HG02852 (cell line): ENCODE results near the gene LRRC1.
A peak's percentile ranks its signal among the peaks of the same experiment; 100 is the strongest.

Experiments
- ATAC-seq: cut with Tn5 transposase; IDR thresholded peaks from one replicate; pipeline ENCODE4 v1.9.1; 2021; ENCODE audit warnings: mild to moderate bottlenecking, moderate library complexity; ENCODE audit not compliant: unreplicated experiment

Gene LRRC1

GRCh38 chr6:53845280-53846195 lies 50.7 kb downstream of the LRRC1 start:
- no peak for ATAC-seq

DNA sequence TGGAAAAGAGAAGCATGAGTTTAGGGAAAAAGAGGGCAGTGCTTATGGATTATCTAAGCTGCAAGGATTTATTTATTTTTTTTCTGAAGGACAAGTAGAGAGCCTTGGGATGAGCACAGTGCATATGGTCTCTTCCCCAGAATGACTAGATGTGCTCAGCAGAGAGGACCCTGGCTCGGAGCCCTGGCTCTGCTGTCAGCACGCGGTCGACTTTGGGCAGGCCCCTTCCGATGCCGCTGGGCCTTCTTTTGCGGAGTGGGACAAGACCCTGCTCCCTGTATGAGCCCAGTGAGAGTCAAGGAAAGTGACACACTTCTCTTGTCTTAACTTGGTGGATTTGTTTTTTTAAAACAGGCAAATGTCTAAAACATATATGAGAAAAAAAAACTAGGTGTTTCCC lies 51.4 kb downstream of the LRRC1 start:
- no peak for ATAC-seq

DNA sequence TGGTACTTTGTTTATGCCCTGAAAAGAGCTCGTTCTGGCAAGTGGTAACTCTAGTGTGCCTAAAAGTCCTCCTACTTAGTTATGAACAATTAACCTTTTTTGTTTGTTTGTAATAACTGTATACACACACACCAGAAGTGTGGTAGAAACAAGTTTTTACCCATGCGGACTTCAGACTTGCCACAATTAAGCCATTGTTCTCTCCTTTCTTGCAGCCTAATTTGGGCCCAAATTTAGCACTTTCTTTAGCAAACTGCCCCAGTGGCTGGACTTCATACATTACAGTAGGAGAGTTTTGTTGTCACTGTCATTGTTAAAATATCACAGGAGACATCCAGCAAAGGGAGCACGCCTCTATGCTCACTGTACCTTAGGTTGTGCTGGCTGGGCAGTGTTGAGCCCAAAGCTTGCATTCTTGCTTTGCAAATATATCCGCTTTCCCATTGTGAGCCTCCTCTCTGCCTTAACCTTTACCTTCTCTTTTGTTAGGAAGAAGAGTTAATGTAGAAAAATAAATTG lies 53.0 kb downstream of the LRRC1 start:
- no peak for ATAC-seq

- ATAC-seq: no peak
Observed at GRCh38 chr6:53850527-53850926, 55.7 kb downstream of the LRRC1 start.

GRCh38 chr6:53851561-53851960 lies 56.8 kb downstream of the LRRC1 start:
- no peak for ATAC-seq

DNA sequence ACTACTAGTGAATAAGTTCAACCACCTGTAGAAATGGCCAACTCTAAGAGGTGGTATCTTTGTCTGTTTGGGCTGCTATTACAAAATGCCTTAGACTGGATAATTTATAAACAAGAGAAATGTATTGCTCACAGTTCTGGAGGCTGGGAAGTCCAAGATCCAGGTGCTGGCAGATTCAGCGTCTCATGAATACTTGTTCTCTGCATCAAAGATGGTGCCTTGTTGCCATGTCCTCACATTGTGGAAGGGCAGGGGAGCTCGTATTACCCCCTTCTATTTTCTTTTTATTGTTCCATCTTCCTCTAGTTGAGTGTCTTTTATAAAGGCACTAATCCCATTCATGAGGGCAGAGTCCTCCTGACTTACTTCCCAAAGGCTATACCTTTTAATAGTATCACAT lies 58.0 kb downstream of the LRRC1 start:
- ATAC-seq: no peak

DNA sequence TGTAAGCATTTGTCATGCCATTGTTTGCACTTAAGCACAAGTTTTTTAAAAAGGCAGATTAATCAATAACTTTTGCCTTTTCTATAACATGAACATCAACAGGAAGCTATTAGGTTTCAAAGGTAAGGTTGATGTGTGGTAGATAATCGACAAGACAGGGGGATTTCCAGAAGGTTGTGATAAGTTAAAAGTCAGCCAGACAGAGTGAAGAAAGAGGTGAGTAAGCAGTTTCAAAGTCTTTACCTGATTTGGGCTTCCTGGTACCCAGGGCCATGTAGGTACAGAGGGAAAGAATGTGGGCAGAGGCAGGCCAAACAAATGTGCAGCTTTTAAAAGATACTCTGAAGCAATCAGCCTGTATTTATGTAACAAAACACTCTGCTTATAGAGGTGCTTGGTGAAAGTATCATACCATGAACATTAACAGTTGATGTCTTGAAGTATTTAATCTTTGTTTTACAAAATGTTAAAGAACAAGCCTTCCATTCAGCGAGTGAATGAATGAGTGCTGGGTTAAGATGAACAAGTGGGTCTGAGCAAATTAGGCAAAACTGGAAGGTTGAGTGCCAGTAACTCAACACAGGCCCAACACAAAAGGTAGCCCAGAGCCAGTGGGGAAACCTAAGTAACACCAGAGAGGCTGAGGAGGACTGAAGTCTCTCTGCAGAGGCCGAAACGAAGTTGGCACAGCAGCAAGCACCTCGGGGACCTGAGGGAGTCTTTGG lies 60.2 kb downstream of the LRRC1 start:
- ATAC-seq: peak; percentile 54

- no peak for ATAC-seq
Observed at GRCh38 chr6:53855940-53856339, 61.1 kb downstream of the LRRC1 start.

DNA sequence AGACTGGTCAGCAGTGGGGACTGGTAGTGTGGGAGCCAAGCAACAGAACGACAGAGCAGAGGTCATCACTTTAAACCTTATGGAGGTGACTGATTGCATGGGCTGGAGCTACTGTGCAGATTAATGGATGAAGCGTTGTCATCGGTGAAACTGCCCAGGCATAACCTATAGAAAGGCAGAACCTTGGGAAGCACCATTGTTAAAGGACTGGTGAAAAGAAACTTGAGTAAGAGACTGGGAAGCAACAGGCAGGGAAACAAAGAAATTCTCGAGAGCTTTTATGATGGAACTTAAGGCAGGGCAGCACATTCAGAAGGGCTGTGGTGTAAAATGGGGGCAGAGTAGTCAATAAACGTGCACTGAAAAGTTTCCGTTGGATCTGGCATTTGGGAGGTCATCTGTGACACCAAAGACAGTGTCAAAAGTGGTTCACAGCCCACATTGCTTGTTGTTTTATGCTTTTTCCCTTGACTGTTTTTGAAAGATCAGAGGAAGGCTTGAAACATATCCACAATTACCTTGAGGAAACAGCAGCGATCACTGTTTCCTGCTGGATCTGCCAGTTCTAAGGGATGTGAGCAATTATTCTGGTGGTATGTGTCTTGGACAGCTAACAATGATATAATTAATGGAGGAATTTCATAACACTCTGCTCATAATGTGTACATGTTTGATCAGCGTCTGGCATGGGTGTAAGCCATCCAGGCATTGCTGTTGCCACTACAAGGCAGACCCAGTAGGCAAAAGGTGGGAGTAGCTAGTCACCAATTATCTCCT lies 62.7 kb downstream of the LRRC1 start:
- no peak for ATAC-seq

- ATAC-seq: no peak
Observed at GRCh38 chr6:53858196-53858595, 63.4 kb downstream of the LRRC1 start.

GRCh38 chr6:53858913-53859312 lies 64.1 kb downstream of the LRRC1 start:
- ATAC-seq: no peak

- ATAC-seq: no peak
Observed at GRCh38 chr6:53860511-53860910, 65.7 kb downstream of the LRRC1 start.

DNA sequence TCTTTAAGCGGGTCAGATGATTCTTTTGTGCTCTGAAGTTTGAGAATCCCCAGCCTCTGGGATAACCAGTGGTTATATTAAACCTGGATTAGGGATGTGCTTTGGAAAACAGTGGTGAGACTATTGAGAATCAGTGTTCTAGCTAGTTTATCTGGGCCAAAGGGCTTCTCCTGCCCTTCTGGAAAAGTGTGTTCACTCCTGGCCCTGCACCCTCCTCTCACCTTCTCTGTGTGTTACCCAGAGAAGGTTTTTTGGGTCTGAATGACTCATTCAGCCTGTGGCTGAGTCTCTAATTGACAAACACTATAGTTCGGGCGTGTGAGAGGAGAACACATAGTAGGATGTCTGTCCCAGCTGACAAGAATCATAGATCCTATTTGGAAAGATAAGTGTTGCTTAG lies 66.7 kb downstream of the LRRC1 start:
- no peak for ATAC-seq

DNA sequence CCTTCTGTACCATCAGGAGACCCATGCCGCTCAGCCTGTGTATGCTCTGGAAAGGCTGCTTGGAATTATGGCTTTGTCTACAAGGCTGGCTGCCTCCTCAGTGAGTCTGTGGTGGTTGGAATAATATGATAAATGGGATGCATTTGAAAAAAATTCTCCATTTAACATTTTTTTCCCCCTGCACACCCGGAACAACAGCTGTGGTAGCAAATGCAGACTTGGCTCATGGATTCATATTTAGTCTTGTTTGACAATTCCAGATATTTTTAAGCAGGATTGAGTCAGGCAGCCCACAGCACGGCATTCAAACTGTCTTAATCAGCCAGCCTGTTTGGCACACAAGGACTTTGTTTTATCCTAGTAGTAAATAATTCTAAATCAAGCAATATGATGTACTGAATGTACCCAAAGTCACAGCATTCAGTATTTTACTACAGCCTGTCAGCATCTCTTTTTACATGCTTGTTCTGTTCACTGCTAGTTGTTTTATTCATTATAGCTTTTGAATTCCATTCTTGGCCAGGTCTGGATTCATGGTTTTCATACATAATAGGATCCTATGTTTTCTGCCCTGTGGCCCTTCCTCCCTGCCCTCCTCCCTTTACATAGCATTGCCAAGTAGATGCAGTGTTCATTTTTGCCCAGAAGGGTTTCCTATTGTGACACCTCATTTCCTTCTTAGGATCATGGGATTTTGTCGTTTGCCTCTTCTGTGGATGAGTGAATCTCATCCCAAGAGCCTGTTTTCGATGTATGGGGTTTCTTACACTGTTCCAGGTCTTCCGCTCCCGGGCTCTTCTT lies 68.1 kb downstream of the LRRC1 start:
- no peak for ATAC-seq

DNA sequence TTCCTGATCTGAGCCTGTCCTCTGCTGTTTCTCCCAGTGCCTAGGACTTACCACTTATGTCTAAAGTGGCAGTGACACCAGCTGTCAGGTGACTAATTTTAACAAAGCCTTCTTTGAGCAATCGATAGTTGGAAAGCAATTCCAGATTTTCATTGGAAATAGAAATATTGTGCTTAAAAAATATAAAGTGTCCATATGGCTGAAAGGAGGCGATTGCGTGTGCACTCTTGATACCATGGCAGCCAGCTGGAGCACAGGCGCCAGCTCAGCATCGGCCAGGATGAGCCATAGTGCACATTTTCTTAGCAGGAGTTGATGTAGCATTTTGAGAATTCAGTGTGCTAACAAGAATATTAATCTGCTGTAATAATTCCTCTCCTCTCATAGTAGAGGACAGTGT lies 70.0 kb downstream of the LRRC1 start:
- ATAC-seq: no peak

GRCh38 chr6:53866226-53866625 lies 71.4 kb downstream of the LRRC1 start:
- no peak for ATAC-seq

DNA sequence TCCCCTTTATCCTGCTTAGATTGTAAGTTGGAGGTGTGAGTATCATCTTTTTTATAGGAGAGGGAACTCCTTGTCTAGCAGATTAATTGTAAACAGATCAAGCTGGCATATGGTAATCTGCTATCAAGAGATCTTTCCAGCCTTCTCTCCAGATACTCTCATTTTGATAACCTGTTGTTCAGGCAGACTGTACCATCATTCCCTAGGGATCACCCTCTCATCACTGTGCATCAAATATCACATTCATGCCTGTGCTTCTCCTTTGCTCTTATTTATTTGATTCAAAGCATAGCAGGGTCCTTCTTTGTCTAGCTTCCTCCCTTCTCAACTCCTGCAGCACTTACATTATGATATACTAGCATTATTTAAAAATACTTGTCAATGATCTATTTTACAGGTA lies 73.8 kb downstream of the LRRC1 start:
- no peak for ATAC-seq

GRCh38 chr6:53869964-53870363 lies 75.2 kb downstream of the LRRC1 start:
- ATAC-seq: no peak

DNA sequence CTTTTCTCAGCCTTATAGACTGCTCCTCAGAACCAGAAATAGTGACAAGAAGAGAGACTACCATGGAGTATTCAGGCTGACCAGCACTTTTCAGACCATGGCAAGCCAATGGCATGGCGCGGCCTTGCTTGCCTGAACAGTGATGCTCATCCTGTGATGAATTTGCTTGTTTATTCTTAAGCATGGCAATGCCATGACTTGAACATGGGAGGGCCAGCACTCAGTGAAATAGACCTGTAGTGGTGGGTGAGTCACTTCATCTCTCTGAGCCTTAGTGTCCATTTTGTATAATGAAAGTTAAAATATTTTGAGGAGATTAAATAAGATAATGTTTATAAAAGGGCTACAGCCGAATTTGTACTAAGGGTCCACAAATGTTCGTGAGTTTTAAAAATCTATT lies 79.1 kb downstream of the LRRC1 start:
- ATAC-seq: no peak

GRCh38 chr6:53874964-53875363 lies 80.2 kb downstream of the LRRC1 start:
- no peak for ATAC-seq
